ENCODE measurements around the gene DOLK. TPM values are rescaled to one million over a fixed set of nuclear protein-coding genes. Genes with fewer than 3 reads are reported as not detected.
A peak's percentile ranks its signal among the peaks of the same experiment; 100 is the strongest.
"Not testable (repeated sequence)": the region's sequence is repeated elsewhere in the genome, so short reads cannot be mapped to it uniquely, and the experiment has no call there.

DOLK gene
- 9.8 TPM for total RNA-seq
- long read RNA-seq, transcript DOLK-201 (1 exons, 2,090 nt): major isoform, 39 of 39 reads
- long read RNA-seq, partial matches to known transcripts: 0 of 39 reads
- long read RNA-seq, other reads (novel, unspliced or antisense): 0 of 39 reads

GRCh38 chr9:128947527-128948301, at the start of gene DOLK, which contains the start of gene NUP188:
TSS of gene DOLK (minus strand) at chr9:128947603. CDS start at chr9:128947303, 300 bp downstream.
TSS of gene NUP188 (plus strand) at chr9:128947699. CDS start at chr9:128947720, 21 bp downstream.
- intact Hi-C loops (cut with DNase I): loop anchor here (5.0 kb wide), 1 partner anchor 60 kb away; no protein-coding TSS in a partner anchor
- peak; percentile 99 for DNase-seq (ENCODE audit: low spot score)

DNA sequence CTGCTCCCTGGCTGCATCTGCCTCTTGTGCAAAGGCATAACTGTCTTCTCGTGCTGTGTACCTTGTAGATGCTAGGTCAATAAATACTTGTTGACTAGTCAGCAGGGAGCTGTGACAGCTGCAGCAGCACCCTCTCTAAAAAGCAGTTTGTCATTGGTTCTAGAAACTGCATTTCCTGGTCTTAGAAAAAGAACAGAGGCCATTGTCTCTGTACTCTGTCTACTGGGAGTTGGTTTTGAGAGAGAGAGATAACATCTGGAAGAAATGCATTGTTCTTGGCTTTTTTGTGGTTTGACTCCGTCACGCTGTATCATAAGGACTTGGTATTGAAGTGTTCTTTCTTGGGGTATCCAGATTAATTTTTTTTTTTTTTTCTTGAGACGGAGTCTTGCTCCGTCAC, 48.4 kb upstream of the DOLK start:
- no peak for DNase-seq (ENCODE audit: low spot score)
- intact Hi-C loops (cut with DNase I): no loop called here

DNA sequence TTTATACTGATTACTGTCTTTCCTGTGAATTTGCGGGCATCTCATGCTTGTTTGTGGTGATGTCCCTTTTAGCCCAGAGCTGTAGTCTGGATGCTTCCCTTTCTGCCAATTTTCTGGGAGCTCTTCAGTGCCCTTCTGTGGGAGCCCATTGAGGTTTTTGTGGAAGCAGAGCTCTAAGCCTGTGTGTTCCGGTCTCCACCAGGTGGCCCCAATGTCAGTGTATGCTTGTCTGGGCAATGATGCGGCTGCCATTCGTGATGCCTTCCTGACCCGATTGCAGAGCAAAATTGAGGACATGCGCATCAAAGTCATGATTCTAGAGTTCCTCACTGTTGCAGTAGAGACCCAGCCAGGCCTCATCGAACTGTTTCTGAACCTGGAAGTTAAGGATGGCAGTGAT, 45.6 kb upstream of the DOLK start:
- no peak for DNase-seq (ENCODE audit: low spot score)
- intact Hi-C loops (cut with DNase I): no loop called here

GRCh38 chr9:128987805-128988204, 40.4 kb upstream of the DOLK start:
- no peak for DNase-seq (ENCODE audit: low spot score)
- intact Hi-C loops (cut with DNase I): no loop called here

DNA sequence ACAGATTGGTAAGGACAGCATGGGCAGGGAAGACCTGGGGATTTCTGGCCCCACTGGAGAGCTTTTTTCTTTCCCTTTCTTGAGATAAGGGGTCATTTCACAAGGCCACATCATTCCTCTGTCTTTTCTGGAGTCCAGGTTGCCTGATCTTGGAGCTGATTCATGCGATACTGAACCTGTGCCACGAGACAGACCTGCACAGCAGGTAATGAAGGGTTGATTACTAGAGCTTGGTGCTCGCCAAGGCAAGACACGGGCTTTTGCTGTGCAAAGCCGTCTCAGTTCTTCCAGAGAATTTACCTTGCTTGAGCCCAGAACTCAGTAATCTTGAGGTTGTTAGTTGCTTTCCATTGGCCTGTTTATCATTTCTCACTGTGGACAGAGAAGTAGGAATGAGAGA, 39.3 kb upstream of the DOLK start:
- intact Hi-C loops (cut with DNase I): no loop called here
- DNase-seq (ENCODE audit: low spot score): no peak

DNA sequence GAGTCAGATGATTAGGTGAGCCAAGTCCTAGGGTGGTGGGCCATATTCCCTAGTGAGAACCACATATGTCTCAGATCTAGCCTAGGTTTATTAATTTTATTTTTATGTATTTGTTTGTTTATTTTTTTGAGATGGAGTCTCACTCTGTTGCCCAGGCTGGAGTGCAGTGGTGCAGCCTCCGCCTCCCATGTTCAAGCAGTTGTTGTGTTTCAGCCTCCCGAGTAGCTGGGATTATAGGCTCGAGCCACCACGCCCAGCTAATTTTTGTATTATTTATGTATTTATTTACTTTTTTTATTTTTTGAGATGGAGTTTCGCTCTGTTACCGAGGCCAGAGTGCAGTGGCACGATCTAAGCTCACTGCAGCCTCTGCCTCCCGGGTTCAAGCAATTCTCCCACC, 36.1 kb upstream of the DOLK start:
- intact Hi-C loops (cut with DNase I): no loop called here
- no peak for DNase-seq (ENCODE audit: low spot score)

DNA sequence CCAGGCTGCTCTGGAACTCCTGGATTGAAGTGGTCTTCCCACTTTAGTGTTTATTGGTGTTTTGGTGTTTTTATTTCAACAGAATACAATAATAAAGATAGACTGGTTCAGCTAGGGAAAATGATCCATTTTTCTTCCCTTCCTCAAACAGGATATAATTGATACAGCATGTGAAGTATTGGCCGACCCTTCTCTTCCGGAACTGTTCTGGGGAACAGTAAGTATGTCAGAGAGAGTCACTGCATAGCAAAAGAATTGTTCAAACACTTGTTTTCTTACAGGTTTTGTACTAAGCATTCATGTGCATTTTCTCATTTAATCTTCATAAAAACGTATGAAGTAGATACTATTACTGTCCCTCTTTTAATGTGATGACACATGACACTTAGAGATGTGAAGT, 31.7 kb upstream of the DOLK start:
- intact Hi-C loops (cut with DNase I): no loop called here

GRCh38 chr9:128972956-128973355, 25.6 kb upstream of the DOLK start:
- DNase-seq (ENCODE audit: low spot score): no peak
- intact Hi-C loops (cut with DNase I): no loop called here

More for the DNA sequence above, 31.7 kb upstream of the DOLK start:
- DNase-seq (ENCODE audit: low spot score): no peak

DNA sequence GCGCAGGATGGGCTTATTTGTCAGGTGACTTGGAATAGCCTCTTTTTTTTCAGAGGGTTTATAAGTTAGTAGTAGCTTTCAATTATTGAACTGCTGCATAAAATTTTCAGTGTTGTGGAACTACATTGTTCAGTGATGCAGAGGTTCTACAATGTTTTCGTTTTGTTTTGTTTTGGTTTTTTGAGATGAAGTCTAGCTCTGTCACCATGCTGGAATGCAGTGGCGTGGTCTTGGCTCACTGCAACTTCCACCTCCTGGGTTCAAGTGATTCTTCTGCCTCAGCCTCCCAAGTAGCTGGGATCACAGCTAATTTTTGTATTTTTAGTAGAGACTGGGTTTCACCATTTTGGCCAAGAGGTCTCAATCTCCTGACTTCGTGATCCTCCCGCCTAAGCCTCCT, 22.1 kb upstream of the DOLK start:
- DNase-seq (ENCODE audit: low spot score): no peak
- intact Hi-C loops (cut with DNase I): no loop called here

DNA sequence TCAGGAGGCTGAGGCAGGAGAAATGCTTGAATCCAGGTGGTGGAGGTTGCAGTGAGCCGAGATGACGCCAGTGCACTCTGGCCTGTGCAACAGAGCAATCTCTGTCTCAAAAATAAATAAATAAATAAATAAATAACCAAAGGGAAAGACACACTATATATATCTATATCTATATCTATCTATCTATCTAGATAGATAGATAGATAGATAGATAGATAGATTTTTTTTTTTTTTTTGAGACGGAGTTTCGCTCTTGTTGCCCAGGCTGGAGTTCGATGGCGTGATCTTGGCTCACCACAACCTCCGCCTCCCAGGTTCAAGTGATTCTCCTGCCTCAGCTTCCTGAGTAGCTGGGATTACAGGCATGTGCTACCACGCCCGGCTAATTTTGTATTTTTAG, 14.0 kb upstream of the DOLK start:
- DNase-seq (ENCODE audit: low spot score); intact Hi-C loops (cut with DNase I): not testable (repeated sequence)

GRCh38 chr9:128947277-128947526, 201 bp downstream of the DOLK start:
- intact Hi-C loops (cut with DNase I): loop anchor here (5.0 kb wide), 1 partner anchor 60 kb away; no protein-coding TSS in a partner anchor
- no peak for DNase-seq (ENCODE audit: low spot score)

DNA sequence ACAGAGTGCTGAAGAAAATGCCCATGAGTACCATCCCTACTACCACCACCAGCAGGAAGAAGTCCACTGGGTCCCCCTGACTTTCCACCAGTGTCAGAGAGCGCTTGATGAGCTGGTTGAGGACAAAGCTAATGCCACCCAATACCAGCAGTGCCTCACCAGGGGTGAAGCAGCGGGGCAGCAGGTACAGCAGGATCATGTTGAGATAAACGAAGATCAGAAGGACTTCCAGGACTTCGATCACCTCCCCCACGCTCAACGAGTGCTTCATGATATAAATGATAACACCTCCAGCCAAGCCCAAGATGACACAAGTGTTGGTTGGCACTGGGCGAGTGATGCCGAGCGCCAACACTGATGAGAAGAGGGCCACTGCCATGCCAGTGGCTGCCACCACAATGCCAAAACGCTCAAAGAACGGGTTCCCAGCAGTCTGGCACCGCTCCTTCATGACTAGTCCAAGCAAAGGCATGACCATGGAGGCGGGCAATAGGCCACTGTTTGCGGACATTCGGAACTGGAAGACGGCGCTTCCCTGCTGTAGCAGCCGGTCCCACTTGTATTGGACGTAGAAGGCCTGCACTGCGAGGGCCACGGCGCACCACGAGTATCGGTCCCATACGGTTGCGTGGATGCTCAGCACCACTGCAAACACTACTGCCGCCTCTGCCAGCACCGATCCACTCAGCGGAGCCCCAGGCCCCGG, 679 bp downstream of the DOLK start:
- DNase-seq (ENCODE audit: low spot score): peak; percentile 75
- intact Hi-C loops (cut with DNase I): loop anchor here (5.0 kb wide), 1 partner anchor 61 kb away; no protein-coding TSS in a partner anchor

DNA sequence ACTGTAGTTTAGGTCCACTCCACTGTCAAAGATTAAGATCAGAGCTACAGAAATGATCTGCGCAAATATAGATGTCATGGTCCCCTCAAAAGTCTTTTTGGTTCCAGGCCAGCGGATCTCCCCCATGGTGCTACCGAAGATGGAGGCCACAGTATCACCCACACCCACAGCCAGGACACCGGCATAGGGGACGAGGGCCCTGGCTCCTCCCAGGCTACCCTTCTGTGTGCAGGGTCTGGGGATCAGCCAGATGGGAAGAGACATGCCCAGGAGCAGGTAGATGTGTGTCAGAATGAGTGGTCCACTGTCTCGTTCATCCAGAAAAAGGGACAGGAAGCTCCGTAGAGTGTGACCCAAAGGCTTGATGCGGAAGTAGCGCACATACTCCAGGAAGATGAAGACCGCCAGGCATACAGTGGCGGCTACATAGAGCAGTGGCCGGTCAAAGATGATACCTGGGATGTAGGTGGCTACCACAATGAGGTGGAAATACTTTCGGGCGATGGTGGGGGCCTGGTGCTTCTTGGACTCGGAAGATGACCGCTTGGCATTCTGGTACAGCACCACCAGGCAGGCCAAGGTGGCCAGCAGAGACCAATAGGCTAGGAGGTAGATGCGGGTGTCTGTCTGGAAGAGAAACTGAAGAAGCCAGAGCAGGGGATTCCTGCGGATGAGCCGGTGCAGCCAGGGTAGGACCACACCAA, 1.5 kb downstream of the DOLK start:
- no peak for DNase-seq (ENCODE audit: low spot score)
- intact Hi-C loops (cut with DNase I): loop anchor here (5.0 kb wide), 1 partner anchor 61 kb away; no protein-coding TSS in a partner anchor

DNA sequence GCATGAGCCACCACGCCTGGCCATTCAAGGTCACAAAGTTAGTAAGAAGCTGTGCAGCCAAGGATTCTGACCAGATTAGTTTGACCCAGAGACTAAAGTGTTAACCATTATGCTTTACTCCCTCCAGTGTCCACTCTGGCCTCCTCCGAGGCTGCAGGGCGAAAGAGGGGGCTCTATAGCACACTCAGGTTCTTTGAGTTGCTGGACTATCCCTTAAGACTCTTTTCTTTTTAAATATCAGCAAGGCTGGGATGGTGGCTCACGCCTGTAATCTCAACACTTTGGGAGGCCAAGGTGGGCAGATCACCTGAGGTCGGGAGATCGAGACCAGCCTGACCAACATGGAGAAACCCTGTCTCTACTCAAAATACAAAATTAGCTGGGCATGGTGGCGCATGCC, 2.4 kb downstream of the DOLK start:
- not testable (repeated sequence) for DNase-seq (ENCODE audit: low spot score)
- intact Hi-C loops (cut with DNase I): loop anchor here (5.0 kb wide), 1 partner anchor 62 kb away; no protein-coding TSS in a partner anchor

- intact Hi-C loops (cut with DNase I): no loop called here
- DNase-seq (ENCODE audit: low spot score): peak; percentile 39
These were observed 3.4 kb downstream of the DOLK start for GRCh38 chr9:128943832-128944620.

GRCh38 chr9:128940946-128941755, 6.3 kb downstream of the DOLK start:
- intact Hi-C loops (cut with DNase I): no loop called here
- peak; percentile 69 for DNase-seq (ENCODE audit: low spot score)

DNA sequence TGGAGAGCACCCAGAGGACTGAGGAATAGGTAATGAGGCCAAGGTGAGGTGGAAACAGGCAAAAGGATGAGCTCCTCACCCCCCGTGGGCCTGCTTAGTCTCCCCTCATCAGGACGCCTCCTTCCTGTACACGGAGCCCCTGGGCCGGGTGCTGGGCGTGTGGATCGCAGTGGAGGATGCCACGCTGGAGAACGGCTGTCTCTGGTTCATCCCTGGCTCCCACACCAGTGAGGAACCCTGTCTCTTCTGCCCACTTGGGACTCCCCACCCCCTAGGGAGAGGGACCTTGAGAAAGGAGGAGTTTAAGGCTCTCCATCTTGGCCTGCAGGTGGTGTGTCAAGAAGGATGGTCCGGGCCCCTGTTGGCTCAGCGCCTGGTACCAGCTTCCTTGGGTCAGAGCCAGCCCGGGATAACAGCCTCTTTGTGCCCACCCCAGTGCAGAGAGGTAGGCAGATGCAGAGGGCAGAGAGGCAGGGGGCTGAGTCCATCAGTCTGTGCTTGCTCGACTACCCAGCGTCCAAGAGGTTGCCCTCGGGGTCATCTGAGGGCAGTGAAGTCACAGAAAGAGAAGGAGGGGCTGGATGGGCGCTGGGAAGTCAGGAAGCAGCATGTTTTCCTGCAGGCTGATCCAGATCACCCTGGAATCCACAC, 7.0 kb downstream of the DOLK start:
- DNase-seq (ENCODE audit: low spot score): peak; percentile 60
- intact Hi-C loops (cut with DNase I): no loop called here

All from cardiac septum (tissue), 1 donor.